HepG2 (cell line): ENCODE data around the gene GSS. TPM values are rescaled to one million over a fixed set of nuclear protein-coding genes. Genes with fewer than 3 reads are reported as not detected.
A peak's percentile ranks its signal among the peaks of the same experiment; 100 is the strongest.

Experiments
- BCL3 ChIP-seq: sonication (generic); formaldehyde crosslinking; IDR thresholded peaks from 2 replicates; pipeline ENCODE4 v1.5.1; 2020; ENCODE audit warnings: mild to moderate bottlenecking, missing genetic modification reagents, moderate library complexity
- BRD4 ChIP-seq: sonication (generic); formaldehyde crosslinking; IDR thresholded peaks from 2 replicates; pipeline ENCODE4 v1.4.0; 2020; ENCODE audit warnings: missing genetic modification reagents
- CENPT ChIP-seq: sonication (generic); formaldehyde crosslinking; IDR thresholded peaks from 2 replicates; pipeline ENCODE4 v1.8.0; 2022; ENCODE audit warnings: low read depth, mild to moderate bottlenecking, moderate library complexity, missing genetic modification reagents
- GZF1 ChIP-seq: sonication (generic); formaldehyde crosslinking; IDR thresholded peaks from 2 replicates; pipeline ENCODE4 v1.5.1; 2020; ENCODE audit warnings: mild to moderate bottlenecking, missing genetic modification reagents
- MLX ChIP-seq: IDR thresholded peaks from 2 replicates; pipeline ENCODE4 v1.6.1; 2016
- TARDBP ChIP-seq: sonication (generic); formaldehyde crosslinking; IDR thresholded peaks from 2 replicates; pipeline ENCODE4 v1.8.0; 2022; ENCODE audit warnings: mild to moderate bottlenecking, missing genetic modification reagents
- THAP11 ChIP-seq: IDR thresholded peaks from 2 replicates; pipeline ENCODE4 v1.6.1; 2016; ENCODE audit warnings: missing biosample characterization, missing genetic modification reagents
- ZBTB20 ChIP-seq: sonication (generic); formaldehyde crosslinking; IDR thresholded peaks from 2 replicates; pipeline ENCODE4 v1.8.1; 2023; ENCODE audit warnings: missing genetic modification reagents, low read depth, mild to moderate bottlenecking, borderline replicate concordance
- ZMYM2 ChIP-seq: sonication (generic); formaldehyde crosslinking; IDR thresholded peaks from 2 replicates; pipeline ENCODE4 v1.8.0; 2022; ENCODE audit warnings: mild to moderate bottlenecking, missing genetic modification reagents
- ZNF180 ChIP-seq: sonication (generic); formaldehyde crosslinking; IDR thresholded peaks from 2 replicates; pipeline ENCODE4 v1.4.0; 2020; ENCODE audit warnings: low read depth, missing genetic modification reagents, borderline replicate concordance
- ZNF24 ChIP-seq: fragments of 450-650 bp; IDR thresholded peaks from 2 replicates; pipeline ENCODE4 v1.6.1; 2017; ENCODE audit warnings: antibody characterized with exemption, mild to moderate bottlenecking
- ZNF296 ChIP-seq: sonication (generic); formaldehyde crosslinking; conservative IDR thresholded peaks from 2 replicates; pipeline ENCODE4 v1.5.0; 2020; ENCODE audit warnings: mild to moderate bottlenecking, missing genetic modification reagents
- ZNF331 ChIP-seq: sonication (generic); formaldehyde crosslinking; IDR thresholded peaks from 2 replicates; pipeline ENCODE4 v1.4.0; 2020; ENCODE audit warnings: missing genetic modification reagents
- ZNF543 ChIP-seq: sonication (generic); formaldehyde crosslinking; IDR thresholded peaks from 2 replicates; pipeline ENCODE4 v1.4.0; 2020; ENCODE audit warnings: mild to moderate bottlenecking, missing genetic modification reagents
- ZNF570 ChIP-seq: sonication (generic); formaldehyde crosslinking; IDR thresholded peaks from 2 replicates; pipeline ENCODE4 v1.4.0; 2020; ENCODE audit warnings: mild to moderate bottlenecking, missing genetic modification reagents, borderline replicate concordance
- ZNF780A ChIP-seq: sonication (generic); formaldehyde crosslinking; IDR thresholded peaks from 2 replicates; pipeline ENCODE4 v1.8.0; 2022; ENCODE audit warnings: mild to moderate bottlenecking, missing genetic modification reagents, moderate library complexity
- ZNF879 ChIP-seq: sonication (generic); formaldehyde crosslinking; IDR thresholded peaks from 2 replicates; pipeline ENCODE4 v1.8.1; 2023; ENCODE audit warnings: missing genetic modification reagents
- polyA plus RNA-seq, 8 experiments: library from polyadenylated mRNA; depleted of rRNA in 3 of 8; stranded (reverse) in 7 of 8; unstranded in 1 of 8; fragments of >200 nt; fragmentation: Illumina TruSeq in 4 of 8; extraction: Trizol in 4 of 8; gene quantifications; 2 replicates each; pipeline versions ENCODE4 v1.2.1 to v1.2.3, GENCODE V29; 2011 to 2016; ENCODE audit warnings: low read depth in 4 of 8, missing spikeins in 1 of 8, mixed read lengths in 1 of 8; ENCODE audit not compliant: insufficient read depth in 1 of 8
- total RNA-seq, 5 experiments: library from RNA; depleted of rRNA; stranded (reverse); fragments of >200 nt; fragmentation: Illumina TruSeq; extraction: Trizol; gene quantifications; 2 replicates each; pipeline ENCODE4 v1.2.3, GENCODE V29; 2016; ENCODE audit warnings: low read depth in 1 of 5
- TF ChIP-seq, protein P1 (sequence below): sonication (generic); formaldehyde crosslinking; IDR thresholded peaks from 2 replicates; pipeline ENCODE4 v1.5.0; 2020; ENCODE audit warnings: mild to moderate bottlenecking, missing genetic modification reagents
- TF ChIP-seq, protein P2 (sequence below): sonication (generic); formaldehyde crosslinking; IDR thresholded peaks from 2 replicates; pipeline ENCODE4 v1.8.1; 2023; ENCODE audit warnings: mild to moderate bottlenecking, missing genetic modification reagents
- TF ChIP-seq, protein P3 (sequence below): sonication (generic); formaldehyde crosslinking; IDR thresholded peaks from 2 replicates; pipeline ENCODE4 v1.5.1; 2020; ENCODE audit warnings: mild to moderate bottlenecking, moderate library complexity, missing genetic modification reagents
- TF ChIP-seq, protein P4 (sequence below): sonication (generic); formaldehyde crosslinking; IDR thresholded peaks from 2 replicates; pipeline ENCODE4 v1.4.0; 2020; ENCODE audit warnings: missing genetic modification reagents, borderline replicate concordance

The GSS gene
- total and polyA plus RNA-seq, 2 of the 13 experiments (the other 11 are each of a cell fraction or from before 2014, with no cell fraction given): 80.1 to 102 TPM

DNA sequence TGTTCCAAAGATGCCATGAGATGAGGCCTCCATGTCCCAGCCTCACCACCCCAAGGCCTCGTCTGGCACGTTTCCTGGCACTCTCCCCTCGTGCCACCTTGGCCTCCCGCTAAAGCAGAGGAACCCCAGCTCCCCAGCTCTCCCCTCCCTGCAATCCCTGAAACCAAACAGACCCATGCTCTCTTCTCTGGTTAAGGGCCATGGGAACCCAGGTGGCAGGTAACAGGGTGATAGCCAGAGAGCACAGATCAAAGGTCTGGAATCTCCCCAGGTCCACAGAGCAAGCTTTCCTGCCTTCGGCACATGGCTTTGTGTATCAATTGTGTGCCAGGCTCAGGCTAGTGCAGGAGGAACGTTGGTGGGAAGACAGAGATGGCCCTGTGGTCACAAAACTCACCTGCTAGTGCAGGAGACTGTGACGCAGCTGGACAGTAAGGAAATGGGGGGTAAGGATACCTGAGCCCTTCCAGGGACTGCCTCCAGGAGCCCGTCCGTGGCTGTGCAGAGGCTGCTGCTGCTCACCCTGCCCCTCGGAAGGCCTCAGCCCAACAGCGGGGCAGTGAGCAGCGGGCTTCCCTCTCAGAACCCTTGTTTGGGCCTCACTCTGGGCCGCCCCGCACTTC, 39.0 kb upstream of the GSS start (continued):
- TF ChIP-seq, protein P1, sequence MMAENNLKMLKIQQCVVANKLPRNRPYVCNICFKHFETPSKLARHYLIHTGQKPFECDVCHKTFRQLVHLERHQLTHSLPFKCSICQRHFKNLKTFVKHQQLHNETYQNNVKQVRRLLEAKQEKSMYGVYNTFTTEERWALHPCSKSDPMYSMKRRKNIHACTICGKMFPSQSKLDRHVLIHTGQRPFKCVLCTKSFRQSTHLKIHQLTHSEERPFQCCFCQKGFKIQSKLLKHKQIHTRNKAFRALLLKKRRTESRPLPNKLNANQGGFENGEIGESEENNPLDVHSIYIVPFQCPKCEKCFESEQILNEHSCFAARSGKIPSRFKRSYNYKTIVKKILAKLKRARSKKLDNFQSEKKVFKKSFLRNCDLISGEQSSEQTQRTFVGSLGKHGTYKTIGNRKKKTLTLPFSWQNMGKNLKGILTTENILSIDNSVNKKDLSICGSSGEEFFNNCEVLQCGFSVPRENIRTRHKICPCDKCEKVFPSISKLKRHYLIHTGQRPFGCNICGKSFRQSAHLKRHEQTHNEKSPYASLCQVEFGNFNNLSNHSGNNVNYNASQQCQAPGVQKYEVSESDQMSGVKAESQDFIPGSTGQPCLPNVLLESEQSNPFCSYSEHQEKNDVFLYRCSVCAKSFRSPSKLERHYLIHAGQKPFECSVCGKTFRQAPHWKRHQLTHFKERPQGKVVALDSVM: peak; percentile 13
- TF ChIP-seq TARDBP (CRISPR knock-in tag) (peak; percentile 15; the same call in 1 of the 2 replicates), CENPT (no peak), ZNF296 (no peak), ZNF570 (no peak), ZNF879 (CRISPR knock-in tag) (no peak), ZNF180 (CRISPR knock-in tag) (no peak), ZNF780A (CRISPR knock-in tag) (no peak; the same call in 1 of the 2 replicates), ZNF543 (CRISPR knock-in tag) (0 out of 2 replicates have a peak, but pooled peaks have one; percentile 37), ZNF331 (CRISPR knock-in tag) (no peak), GZF1 (0 out of 2 replicates have a peak, but pooled peaks have one; percentile 52), BRD4 (CRISPR knock-in tag) (no peak), MLX (CRISPR knock-in tag) (peak; percentile 70; the same call in 1 of the 2 replicates), THAP11 (CRISPR knock-in tag) (no peak), ZBTB20 (CRISPR knock-in tag) (peak; percentile 64; the same call in 1 of the 2 replicates), ZMYM2 (CRISPR knock-in tag) (peak; percentile 47; the same call in 1 of the 2 replicates), ZNF24 (no peak), BCL3 (no peak)
- TF ChIP-seq, protein P2, sequence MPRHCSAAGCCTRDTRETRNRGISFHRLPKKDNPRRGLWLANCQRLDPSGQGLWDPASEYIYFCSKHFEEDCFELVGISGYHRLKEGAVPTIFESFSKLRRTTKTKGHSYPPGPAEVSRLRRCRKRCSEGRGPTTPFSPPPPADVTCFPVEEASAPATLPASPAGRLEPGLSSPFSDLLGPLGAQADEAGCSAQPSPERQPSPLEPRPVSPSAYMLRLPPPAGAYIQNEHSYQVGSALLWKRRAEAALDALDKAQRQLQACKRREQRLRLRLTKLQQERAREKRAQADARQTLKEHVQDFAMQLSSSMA: peak; percentile 86; the same call in 1 of the 2 replicates
- TF ChIP-seq, protein P3, sequence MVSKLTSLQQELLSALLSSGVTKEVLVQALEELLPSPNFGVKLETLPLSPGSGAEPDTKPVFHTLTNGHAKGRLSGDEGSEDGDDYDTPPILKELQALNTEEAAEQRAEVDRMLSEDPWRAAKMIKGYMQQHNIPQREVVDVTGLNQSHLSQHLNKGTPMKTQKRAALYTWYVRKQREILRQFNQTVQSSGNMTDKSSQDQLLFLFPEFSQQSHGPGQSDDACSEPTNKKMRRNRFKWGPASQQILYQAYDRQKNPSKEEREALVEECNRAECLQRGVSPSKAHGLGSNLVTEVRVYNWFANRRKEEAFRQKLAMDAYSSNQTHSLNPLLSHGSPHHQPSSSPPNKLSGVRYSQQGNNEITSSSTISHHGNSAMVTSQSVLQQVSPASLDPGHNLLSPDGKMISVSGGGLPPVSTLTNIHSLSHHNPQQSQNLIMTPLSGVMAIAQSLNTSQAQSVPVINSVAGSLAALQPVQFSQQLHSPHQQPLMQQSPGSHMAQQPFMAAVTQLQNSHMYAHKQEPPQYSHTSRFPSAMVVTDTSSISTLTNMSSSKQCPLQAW (CRISPR knock-in tag): peak; percentile 70
- TF ChIP-seq, protein P4, sequence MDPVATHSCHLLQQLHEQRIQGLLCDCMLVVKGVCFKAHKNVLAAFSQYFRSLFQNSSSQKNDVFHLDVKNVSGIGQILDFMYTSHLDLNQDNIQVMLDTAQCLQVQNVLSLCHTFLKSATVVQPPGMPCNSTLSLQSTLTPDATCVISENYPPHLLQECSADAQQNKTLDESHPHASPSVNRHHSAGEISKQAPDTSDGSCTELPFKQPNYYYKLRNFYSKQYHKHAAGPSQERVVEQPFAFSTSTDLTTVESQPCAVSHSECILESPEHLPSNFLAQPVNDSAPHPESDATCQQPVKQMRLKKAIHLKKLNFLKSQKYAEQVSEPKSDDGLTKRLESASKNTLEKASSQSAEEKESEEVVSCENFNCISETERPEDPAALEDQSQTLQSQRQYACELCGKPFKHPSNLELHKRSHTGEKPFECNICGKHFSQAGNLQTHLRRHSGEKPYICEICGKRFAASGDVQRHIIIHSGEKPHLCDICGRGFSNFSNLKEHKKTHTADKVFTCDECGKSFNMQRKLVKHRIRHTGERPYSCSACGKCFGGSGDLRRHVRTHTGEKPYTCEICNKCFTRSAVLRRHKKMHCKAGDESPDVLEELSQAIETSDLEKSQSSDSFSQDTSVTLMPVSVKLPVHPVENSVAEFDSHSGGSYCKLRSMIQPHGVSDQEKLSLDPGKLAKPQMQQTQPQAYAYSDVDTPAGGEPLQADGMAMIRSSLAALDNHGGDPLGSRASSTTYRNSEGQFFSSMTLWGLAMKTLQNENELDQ (CRISPR knock-in tag): no peak
